Smooth muscle cell (in vitro differentiated cells): ENCODE results near the gene RGS7. TPM values are rescaled to one million over a fixed set of nuclear protein-coding genes. Genes with fewer than 3 reads are reported as not detected.

ENCODE experiments used
- DNase-seq: peaks from one replicate; lab custom pipeline; 2025; ENCODE audit not compliant: unreplicated experiment; lab: John Stamatoyannopoulos, UW
- H2AFZ ChIP-seq: fragments of 200-600 bp; sonication (generic); 2 replicates; pipeline ENCODE4 v1.6.0; 2016; ENCODE audit warnings: antibody characterized with exemption, low read depth, mild to moderate bottlenecking
- H3F3A ChIP-seq: fragments of 200-600 bp; sonication (generic); 2 replicates; pipeline ENCODE4 v1.6.0; 2017; ENCODE audit warnings: antibody characterized with exemption, low read depth
- H3K27ac ChIP-seq: fragments of 200-600 bp; sonication (generic); 2 replicates; pipeline ENCODE4 v1.5.1; 2016; ENCODE audit warnings: low read depth, mild to moderate bottlenecking
- H3K27me3 ChIP-seq: fragments of 200-600 bp; sonication (generic); 2 replicates; pipeline ENCODE4 v1.6.1; 2016; ENCODE audit warnings: low read depth, mild to moderate bottlenecking
- H3K36me3 ChIP-seq: fragments of 200-600 bp; sonication (generic); 2 replicates; pipeline ENCODE4 v1.5.1; 2016; ENCODE audit warnings: low read depth
- H3K4me1 ChIP-seq: fragments of 200-600 bp; sonication (generic); 2 replicates; pipeline ENCODE4 v1.5.1; 2016; ENCODE audit warnings: low read depth
- H3K4me2 ChIP-seq: fragments of 200-600 bp; sonication (generic); 2 replicates; pipeline ENCODE4 v1.6.0; 2016; ENCODE audit warnings: mild to moderate bottlenecking
- H3K4me3 ChIP-seq: fragments of 200-600 bp; sonication (generic); 2 replicates; pipeline ENCODE4 v1.5.1; 2016; ENCODE audit warnings: mild to moderate bottlenecking
- H3K79me2 ChIP-seq: fragments of 200-600 bp; sonication (generic); 2 replicates; pipeline ENCODE4 v1.6.0; 2016; ENCODE audit warnings: low read depth, mild to moderate bottlenecking
- H3K9ac ChIP-seq: fragments of 200-600 bp; sonication (generic); 2 replicates; pipeline ENCODE4 v1.6.0; 2016; ENCODE audit warnings: low read depth
- H3K9me3 ChIP-seq: fragments of 200-600 bp; sonication (generic); replicated peaks from 2 replicates; pipeline ENCODE4 v1.5.1; 2016; ENCODE audit warnings: low read depth
- H4K20me1 ChIP-seq: fragments of 200-600 bp; sonication (generic); 2 replicates; pipeline ENCODE4 v1.6.0; 2016; ENCODE audit warnings: low read depth
- WGBS: methylation state at CpG from one replicate; pipeline ENCODE4 v1.1.7; 2016; ENCODE audit warnings: low lambda C conversion rate; 5-methylcytosine and 5-hydroxymethylcytosine counted together
- polyA plus RNA-seq: library from polyadenylated mRNA; unstranded; fragments of >200 nt; fragmentation: Nextera tagmentation; extraction: Ambion mirVana; gene quantifications from 2 replicates; pipeline ENCODE4 v1.2.1, GENCODE V29; 2016
- total RNA-seq: library from RNA; depleted of rRNA; stranded (reverse); fragments of >200 nt; gene quantifications from 2 replicates; pipeline ENCODE4 v1.2.3, GENCODE V29; 2014
- TF ChIP-seq, protein P1 (sequence below): fragments of 200-600 bp; sonication (generic); IDR thresholded peaks from 2 replicates; pipeline ENCODE4 v1.5.1; 2017; ENCODE audit warnings: borderline replicate concordance, mild to moderate bottlenecking, antibody characterized with exemption; ENCODE audit not compliant: insufficient read depth, poor library complexity, severe bottlenecking

Gene RGS7
- total and polyA plus RNA-seq, 2 experiments from 2014 or later, result 0.16 TPM; not detected in 1

DNA sequence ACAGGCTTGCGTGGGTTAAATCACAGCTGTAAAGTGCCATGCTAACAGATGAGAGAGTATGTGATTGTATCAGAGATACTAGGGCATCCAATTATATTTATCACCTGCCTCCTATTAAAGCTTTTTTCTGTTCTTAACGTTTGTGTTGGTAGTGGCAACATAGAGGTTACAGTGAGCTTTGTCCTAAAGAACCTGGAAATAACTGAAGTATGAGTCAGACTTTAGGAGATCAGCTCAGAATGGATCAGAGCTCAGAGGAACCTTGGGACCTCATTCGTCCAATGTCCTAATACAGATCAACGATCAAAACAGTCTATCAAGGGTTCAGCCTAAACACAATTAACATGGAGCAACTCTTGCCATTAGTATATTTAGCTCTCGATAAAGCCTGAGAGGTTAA lies 81.0 kb downstream of the RGS7 start:
- no peak for DNase-seq
- H3F3A ChIP-seq, result no peaks in the 10 kb centered on the region
- H3K27ac ChIP-seq, result no peak overlapping the region
- H3K36me3 ChIP-seq, result no peaks in the 10 kb centered on the region
- no peak overlapping the region for H3K4me2 ChIP-seq
- H3K27me3 ChIP-seq, result no peaks in the 10 kb centered on the region
- no peaks in the 10 kb centered on the region for H3K4me1 ChIP-seq
- H3K4me3 ChIP-seq, result no peak overlapping the region
- no peaks in the 10 kb centered on the region for H3K9me3 ChIP-seq
- no peak overlapping the region for H2AFZ ChIP-seq
- H4K20me1 ChIP-seq, result no peaks in the 10 kb centered on the region
- TF ChIP-seq, protein P1, sequence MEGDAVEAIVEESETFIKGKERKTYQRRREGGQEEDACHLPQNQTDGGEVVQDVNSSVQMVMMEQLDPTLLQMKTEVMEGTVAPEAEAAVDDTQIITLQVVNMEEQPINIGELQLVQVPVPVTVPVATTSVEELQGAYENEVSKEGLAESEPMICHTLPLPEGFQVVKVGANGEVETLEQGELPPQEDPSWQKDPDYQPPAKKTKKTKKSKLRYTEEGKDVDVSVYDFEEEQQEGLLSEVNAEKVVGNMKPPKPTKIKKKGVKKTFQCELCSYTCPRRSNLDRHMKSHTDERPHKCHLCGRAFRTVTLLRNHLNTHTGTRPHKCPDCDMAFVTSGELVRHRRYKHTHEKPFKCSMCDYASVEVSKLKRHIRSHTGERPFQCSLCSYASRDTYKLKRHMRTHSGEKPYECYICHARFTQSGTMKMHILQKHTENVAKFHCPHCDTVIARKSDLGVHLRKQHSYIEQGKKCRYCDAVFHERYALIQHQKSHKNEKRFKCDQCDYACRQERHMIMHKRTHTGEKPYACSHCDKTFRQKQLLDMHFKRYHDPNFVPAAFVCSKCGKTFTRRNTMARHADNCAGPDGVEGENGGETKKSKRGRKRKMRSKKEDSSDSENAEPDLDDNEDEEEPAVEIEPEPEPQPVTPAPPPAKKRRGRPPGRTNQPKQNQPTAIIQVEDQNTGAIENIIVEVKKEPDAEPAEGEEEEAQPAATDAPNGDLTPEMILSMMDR, result no peak
- no peaks in the 10 kb centered on the region for H3K79me2 ChIP-seq
- 72% methylated on average over 5 of the region's 5 CpGs for WGBS
- H3K9ac ChIP-seq, result no peak overlapping the region

DNA sequence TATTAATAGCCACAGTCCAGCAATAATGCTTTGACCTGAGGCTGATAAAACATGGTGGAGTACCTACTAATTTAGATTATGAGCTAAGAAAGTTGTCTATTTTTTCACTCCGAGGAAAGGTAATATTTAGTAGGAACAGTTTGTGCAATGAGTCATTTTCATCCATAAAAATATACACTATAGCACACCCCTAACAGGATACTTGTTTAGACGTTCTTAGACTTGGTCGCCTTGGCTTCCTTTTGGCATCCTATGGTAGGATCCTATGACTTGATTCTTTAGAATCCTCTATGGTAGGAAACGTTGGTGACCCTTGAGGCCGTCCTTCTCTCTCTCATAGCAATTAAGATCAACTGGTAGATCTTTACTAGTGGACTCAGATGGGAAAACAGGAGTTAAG lies 81.8 kb downstream of the RGS7 start:
- TF ChIP-seq, protein P1, result no peak
- no peak overlapping the region for H2AFZ ChIP-seq
- H3K27me3 ChIP-seq, result no peaks in the 10 kb centered on the region
- no peaks in the 10 kb centered on the region for H3K36me3 ChIP-seq
- H3K4me3 ChIP-seq, result no peak overlapping the region
- WGBS, result 78% methylated on average over 5 of the region's 5 CpGs
- no peak overlapping the region for H3K9ac ChIP-seq
- no peak for DNase-seq
- no peak overlapping the region for H3K4me2 ChIP-seq
- no peaks in the 10 kb centered on the region for H4K20me1 ChIP-seq
- no peaks in the 10 kb centered on the region for H3K9me3 ChIP-seq
- H3K79me2 ChIP-seq, result no peaks in the 10 kb centered on the region
- no peaks in the 10 kb centered on the region for H3F3A ChIP-seq
- H3K27ac ChIP-seq, result no peak overlapping the region
- H3K4me1 ChIP-seq, result no peaks in the 10 kb centered on the region

DNA sequence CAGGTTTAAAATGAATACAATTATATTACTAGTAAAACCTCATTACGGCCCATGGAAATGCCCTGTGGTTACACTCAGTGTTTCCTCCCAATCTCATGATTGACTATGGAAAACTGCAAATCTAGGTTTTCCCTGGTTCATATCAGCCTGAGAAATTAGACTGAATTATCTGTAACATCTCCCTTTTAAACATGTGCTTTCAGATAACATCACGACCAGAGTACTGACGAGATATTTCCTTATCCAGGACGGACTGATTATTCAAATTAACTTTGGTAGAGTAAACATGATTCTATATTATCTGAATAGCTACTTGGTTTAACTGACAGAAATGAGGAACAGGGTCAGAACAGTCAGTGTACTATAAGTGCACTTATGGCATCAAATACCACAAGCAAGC lies 82.3 kb downstream of the RGS7 start:
- H2AFZ ChIP-seq, result no peak overlapping the region
- WGBS, result 72% methylated on average over 4 of the region's 4 CpGs
- H4K20me1 ChIP-seq, result no peaks in the 10 kb centered on the region
- no peaks in the 10 kb centered on the region for H3K36me3 ChIP-seq
- no peaks in the 10 kb centered on the region for H3F3A ChIP-seq
- no peak overlapping the region for H3K4me2 ChIP-seq
- H3K79me2 ChIP-seq, result no peaks in the 10 kb centered on the region
- no peak overlapping the region for H3K9ac ChIP-seq
- H3K9me3 ChIP-seq, result no peaks in the 10 kb centered on the region
- H3K4me3 ChIP-seq, result no peak overlapping the region
- H3K27me3 ChIP-seq, result no peaks in the 10 kb centered on the region
- TF ChIP-seq, protein P1, result no peak
- H3K4me1 ChIP-seq, result no peaks in the 10 kb centered on the region
- H3K27ac ChIP-seq, result no peak overlapping the region
- no peak for DNase-seq

DNA sequence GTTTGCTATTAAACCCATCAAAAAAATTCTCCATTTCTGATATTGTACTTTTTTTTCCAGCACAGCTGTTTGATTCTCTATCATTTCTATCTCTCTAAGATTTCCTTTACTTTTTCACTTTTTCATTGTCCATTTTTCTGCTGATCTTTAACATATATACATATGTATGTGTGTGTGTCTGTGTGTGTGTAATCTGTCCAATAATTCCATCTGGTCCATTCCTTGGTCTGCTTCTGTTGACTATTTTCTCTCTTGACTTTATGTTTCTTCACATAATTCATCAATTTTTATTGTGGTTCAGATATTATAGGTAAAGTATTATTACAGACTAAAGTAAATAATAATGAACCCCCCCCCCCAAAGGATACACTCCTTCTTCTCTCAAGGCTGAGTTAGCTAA lies 84.2 kb downstream of the RGS7 start:
- Histone ChIP-seq H3K27ac (no peak overlapping the region), H4K20me1 (no peaks in the 10 kb centered on the region), H2AFZ (no peak overlapping the region), H3F3A (no peaks in the 10 kb centered on the region), H3K4me1 (no peaks in the 10 kb centered on the region), H3K27me3 (no peaks in the 10 kb centered on the region), H3K9me3 (no peaks in the 10 kb centered on the region), H3K79me2 (no peaks in the 10 kb centered on the region), H3K4me2 (no peak overlapping the region), H3K4me3 (no peak overlapping the region), H3K36me3 (no peaks in the 10 kb centered on the region), H3K9ac (no peak overlapping the region)
- TF ChIP-seq, protein P1, result no peak
- DNase-seq, result no peak
